ENCODE results near the gene PPP6R1.
A peak's percentile ranks its signal among the peaks of the same experiment; 100 is the strongest.

The PPP6R1 gene

GRCh38 chr19:55257461-55258420 is 1.1 kb downstream of the PPP6R1 start:
- no peak for DNase-seq (ENCODE audit: low spot score)

DNA sequence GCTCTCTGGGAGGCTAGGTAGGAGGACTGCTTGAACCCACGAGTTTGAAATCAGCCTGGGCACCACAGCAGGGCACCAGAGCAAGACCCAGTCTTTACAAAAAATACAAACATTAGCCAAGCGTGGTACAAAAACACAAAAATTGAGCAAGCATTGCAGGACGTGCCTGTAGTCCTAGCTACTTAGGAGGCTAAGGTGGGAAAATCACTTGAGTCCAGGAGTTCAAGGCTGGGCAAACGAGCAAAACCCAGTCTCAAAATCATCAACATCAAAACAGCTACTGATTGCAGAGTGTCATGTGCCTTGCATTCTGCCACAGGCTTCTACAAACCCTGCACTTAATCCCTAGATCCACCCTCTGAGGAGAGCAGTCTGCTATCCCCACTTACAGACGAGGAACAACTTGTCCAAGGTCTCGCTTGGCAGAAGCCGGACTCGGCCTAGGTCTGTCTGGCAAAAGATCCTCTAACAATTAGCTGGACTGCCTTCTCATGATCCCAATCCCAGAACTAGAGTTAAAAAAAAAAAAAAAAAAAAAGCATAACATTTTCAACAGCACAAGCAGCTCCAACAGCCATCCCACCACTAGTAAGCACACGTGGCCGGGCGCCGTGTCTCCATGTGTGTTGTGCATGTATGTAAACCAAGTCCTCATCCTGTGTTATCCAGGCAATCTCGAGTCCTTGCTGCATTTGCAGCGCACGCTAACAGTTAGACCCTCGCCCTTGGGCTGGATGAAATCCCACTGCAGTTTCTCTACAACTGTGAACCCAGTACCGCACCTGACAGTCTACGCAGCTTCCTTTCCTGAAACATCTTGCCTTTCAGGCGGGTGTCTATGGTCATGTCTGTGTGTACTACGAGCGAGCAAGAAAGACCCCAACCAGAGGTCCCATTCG is 2.0 kb downstream of the PPP6R1 start:
- no peak for DNase-seq (ENCODE audit: low spot score)

- DNase-seq (ENCODE audit: low spot score): no peak
Observed at GRCh38 chr19:55255618-55256423, 3.0 kb downstream of the PPP6R1 start.

GRCh38 chr19:55254625-55254977 is 4.2 kb downstream of the PPP6R1 start:
- no peak for DNase-seq (ENCODE audit: low spot score)

DNA sequence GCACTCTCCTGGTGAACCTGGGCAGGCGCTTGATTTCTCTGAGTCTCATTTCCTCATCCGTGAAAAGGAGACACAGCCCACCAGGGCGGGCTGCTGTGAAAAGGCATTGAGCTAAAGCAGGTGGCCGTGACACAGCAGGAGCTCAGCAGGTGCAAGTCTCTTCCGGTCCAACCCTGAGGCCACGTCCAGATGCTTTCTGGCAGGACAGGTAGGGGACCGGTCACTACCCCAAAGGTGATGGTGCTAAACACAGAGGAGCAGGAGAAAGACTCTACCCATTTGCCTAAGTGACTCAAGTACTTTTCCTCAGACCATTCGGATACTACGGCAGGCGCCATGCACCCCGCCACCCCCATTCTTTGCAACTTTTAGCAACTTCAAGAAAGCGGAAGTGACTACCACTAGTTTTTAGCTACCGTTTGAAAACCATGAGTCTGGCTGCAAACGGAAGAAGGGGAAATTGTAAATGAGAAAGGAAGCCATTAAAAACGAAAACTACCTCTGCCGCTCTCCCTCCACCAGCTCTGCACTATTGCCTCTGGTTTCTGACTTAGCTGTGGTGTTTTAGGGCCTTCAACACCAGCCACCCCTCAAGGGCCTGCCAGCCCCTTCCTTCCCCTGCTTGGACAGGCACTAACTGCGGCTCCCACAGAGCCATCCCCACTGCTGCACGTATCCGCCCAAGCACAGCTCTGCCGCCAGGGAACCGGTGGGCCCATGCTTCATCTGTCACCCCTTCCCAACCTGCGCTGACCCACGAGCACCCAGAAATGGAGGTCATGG is 4.8 kb downstream of the PPP6R1 start:
- peak; percentile 24 for DNase-seq (ENCODE audit: low spot score)

GRCh38 chr19:55252760-55253663 is 5.8 kb downstream of the PPP6R1 start:
- DNase-seq (ENCODE audit: low spot score): no peak

GRCh38 chr19:55251341-55252081 is 7.3 kb downstream of the PPP6R1 start:
- DNase-seq (ENCODE audit: low spot score): no peak

DNA sequence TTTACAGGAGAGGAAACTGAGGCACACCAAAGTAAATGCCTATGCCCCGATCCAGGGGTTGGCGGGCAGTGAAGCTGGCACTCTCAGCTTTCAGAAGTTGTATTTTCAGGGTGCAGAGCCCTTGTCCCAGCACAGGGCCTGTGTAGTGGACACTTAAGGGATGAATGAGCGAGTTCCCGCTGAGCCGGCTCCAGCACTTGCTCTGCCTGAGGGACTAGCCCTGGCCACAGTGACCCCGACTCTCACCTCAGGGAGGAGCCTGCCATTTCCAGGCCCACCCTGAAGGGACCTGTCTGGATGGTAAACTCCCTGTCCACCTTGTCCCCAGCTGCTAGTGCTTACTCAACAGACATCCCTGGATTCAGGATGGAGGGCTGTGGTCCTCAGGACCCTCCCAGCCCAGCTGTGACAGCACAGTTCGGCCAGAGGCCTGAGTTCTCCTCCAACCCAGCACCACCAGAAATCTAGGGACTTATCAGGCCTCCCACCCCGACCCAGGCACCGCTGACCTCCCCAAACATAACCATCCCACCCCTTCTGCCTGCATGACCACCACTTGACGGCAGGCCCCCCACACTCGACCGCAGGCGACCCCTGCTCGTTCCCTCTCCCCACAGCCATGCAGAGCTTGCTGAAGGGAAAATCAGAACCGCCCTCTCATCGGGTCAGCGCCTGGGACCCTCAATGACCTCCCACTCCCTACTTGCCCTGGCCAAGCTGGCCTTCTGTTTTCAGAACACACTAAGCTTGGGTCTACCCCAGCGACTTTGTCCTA is 8.4 kb downstream of the PPP6R1 start:
- DNase-seq (ENCODE audit: low spot score): no peak

DNA sequence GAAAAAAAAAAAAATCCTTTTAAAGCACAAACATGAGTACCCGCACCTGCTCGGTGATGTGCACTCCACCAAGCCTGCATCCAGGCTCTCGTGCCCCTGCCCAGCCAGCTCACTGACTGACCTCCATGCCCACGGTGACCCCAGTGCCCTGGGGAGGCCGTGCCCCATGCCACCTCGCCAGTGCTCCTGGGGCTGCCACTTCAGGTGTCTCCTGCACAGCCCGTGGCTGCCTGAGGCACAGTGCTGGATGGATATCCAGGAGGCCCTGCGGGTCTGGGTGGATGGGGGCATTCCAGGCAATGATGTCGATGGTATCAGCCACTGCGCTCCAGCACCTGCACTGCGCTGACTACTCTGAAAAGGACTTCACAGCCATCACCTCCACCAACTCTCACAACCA is 9.0 kb downstream of the PPP6R1 start:
- DNase-seq (ENCODE audit: low spot score): no peak

- DNase-seq (ENCODE audit: low spot score): no peak
Observed at GRCh38 chr19:55248704-55249103, 10.1 kb downstream of the PPP6R1 start.

DNA sequence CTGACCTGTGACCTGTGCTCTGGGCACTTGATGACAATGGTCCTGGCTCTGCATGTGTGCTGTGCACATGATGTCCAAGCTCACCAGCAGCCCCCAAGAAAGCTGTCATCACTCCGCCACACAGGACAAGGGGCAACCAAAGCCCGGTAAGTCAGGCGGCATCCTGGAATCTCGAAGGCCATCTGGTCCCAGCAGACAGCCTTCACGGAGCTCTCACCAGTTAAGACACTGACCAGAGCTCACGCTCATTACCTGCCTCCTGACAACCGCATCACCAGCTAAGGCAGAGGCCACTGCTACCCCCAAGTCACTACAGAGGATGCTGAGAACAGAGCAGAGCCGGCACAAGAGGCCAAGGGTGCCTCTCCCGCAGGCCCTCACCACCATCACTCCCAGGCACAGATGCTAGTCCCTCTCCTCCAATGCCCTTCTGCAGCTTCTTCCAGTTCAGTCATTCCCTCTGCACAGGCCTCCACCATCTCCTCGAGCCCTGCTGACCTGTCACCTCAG is 10.6 kb downstream of the PPP6R1 start:
- DNase-seq (ENCODE audit: low spot score): no peak

DNA sequence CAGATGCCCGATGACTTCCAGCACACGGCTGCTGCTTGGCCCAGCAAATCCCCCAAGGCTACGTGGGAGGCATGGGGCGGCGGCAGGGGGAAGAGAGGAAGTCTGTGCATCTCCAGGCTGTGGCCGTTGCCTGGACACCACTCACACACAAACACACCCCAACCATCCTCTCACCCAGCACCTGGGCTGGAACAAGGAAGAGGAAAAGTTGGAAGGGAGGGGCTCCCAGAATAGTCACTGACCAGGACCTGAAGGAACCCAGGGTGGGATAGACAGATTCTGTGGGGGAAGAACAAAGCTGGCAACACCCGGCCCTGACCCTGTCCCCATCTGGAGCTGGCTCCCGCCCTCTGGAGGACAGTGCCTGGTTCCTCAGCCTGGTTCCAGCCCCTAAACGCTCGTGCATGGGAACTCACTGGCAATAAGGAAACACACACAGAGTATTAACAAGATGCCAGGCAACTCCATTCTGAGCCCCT is 11.2 kb downstream of the PPP6R1 start:
- DNase-seq (ENCODE audit: low spot score): no peak

- DNase-seq (ENCODE audit: low spot score): no peak
Observed at GRCh38 chr19:55246462-55247451, 12.1 kb downstream of the PPP6R1 start.

GRCh38 chr19:55245236-55245904 is 13.4 kb downstream of the PPP6R1 start:
- DNase-seq (ENCODE audit: low spot score): no peak

DNA sequence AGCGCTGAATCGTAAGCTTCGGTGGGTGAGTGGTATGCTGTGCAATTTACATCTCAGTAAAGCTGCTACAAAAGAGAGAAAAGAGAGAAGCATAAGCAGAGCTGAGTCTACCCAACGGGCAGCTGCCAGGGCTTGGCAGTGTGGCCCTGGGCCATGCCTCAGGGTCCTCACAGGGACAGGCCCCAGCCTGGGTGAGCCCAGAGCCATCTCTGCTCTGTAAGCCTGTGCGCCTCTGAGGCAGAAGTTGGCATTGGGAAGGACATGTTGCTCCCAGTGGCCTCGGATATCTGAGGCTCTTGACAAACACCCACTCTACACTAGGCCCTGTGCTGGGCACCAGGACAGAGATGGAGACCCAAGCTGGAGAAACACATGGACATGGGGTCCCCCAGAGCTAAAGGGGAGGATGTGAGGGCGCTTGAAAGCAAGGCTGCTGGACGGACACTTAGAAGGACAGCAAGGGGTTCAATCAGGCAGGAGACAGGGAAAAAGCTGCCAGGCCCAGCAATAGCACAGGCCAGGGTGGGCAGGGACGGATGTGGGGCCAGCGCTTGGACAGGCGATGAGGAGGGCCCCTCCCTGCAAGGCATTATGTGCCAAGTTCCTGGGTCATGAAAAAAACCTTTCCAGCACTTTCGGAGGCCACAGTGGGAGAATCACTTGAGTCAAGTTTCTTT is 14.7 kb downstream of the PPP6R1 start:
- no peak for DNase-seq (ENCODE audit: low spot score)

- DNase-seq (ENCODE audit: low spot score): no peak
Observed at GRCh38 chr19:55242517-55242916, 16.3 kb downstream of the PPP6R1 start.

Data from globus pallidus (tissue), 1 donor.